ENCODE measurements around the gene SLC16A7.

The SLC16A7 gene

DNA sequence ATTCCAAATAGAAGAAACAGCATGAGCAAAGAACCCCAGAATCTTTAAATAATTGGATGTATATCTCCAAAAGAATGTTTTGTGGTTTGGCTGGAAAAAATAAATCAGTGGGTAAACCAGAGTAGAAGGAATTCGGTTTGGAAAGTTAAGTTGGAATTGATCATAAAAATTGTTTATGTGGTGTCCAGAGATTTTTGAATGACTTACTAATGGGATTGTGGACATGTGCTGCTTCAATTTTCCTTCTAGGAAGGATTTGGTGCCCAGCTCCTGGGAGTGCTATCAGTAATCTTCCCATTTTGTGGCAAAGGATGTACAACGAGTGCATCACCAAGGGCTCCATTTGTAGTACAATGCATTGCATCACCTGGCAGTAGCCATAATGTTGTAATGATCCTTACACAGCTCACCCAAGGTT, 224.8 kb downstream of the SLC16A7 start:
- Histone ChIP-seq H3K36me3 (ENCODE audit: insufficient read depth, low read length) (no peaks in the 10 kb centered on the region), H3K27me3 (ENCODE audit: insufficient read depth, low read length) (no peaks in the 10 kb centered on the region), H3F3A (ENCODE audit: insufficient read depth, low read length) (no peaks in the 10 kb centered on the region), H3K27ac (ENCODE audit: low read depth, low read length, poor library complexity, severe bottlenecking) (no peak overlapping the region), H3K9me3 (ENCODE audit: low read length) (no peaks in the 10 kb centered on the region), H4K20me1 (ENCODE audit: insufficient read depth, low read length) (no peaks in the 10 kb centered on the region), H3K79me2 (ENCODE audit: insufficient read depth, low read length) (no peaks in the 10 kb centered on the region), H3K4me3 (ENCODE audit: low read depth, low read length, poor library complexity, severe bottlenecking) (no peak overlapping the region), H2AFZ (ENCODE audit: low read length) (no peak overlapping the region), H3K9me2 (ENCODE audit: low read depth, low read length) (no peaks in the 10 kb centered on the region), H3K4me1 (ENCODE audit: insufficient read depth, low read length, severe bottlenecking) (no peaks in the 10 kb centered on the region), H3K9ac (ENCODE audit: low read length) (no peak overlapping the region), H3K4me2 (ENCODE audit: low read length) (no peak overlapping the region)
- TF ChIP-seq, protein P1, sequence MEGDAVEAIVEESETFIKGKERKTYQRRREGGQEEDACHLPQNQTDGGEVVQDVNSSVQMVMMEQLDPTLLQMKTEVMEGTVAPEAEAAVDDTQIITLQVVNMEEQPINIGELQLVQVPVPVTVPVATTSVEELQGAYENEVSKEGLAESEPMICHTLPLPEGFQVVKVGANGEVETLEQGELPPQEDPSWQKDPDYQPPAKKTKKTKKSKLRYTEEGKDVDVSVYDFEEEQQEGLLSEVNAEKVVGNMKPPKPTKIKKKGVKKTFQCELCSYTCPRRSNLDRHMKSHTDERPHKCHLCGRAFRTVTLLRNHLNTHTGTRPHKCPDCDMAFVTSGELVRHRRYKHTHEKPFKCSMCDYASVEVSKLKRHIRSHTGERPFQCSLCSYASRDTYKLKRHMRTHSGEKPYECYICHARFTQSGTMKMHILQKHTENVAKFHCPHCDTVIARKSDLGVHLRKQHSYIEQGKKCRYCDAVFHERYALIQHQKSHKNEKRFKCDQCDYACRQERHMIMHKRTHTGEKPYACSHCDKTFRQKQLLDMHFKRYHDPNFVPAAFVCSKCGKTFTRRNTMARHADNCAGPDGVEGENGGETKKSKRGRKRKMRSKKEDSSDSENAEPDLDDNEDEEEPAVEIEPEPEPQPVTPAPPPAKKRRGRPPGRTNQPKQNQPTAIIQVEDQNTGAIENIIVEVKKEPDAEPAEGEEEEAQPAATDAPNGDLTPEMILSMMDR (IDR thresholded peaks at IDR 0.05; ENCODE audit: low read length) = no peak
- no peak for TF ChIP-seq EZH2 (IDR thresholded peaks at IDR 0.05; ENCODE audit: borderline replicate concordance, low read length)

DNA sequence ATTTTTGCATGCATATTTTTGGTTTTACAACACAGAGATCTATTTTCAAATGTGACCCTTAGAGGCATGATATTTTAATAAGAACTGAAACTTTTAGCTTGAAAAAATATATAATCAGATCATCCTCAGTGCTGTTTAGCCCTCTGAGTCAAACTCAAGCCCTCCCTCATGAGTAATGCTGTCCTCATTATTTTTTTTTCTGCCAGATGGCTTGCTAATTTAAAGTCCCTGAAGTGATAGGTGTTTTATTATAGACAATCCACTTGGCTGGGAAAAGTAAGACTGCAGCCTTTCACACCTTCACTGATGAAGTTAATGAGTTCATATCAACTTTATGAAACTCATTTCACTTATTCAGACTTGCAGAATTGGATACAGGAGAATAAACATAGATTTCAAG, 227.7 kb downstream of the SLC16A7 start:
- TF ChIP-seq EZH2 (IDR thresholded peaks at IDR 0.05; ENCODE audit: borderline replicate concordance, low read length) = no peak
- TF ChIP-seq, protein P1 (IDR thresholded peaks at IDR 0.05; ENCODE audit: low read length) = no peak
- no peak overlapping the region for H3K9ac ChIP-seq (ENCODE audit: low read length)
- H3K4me3 ChIP-seq (ENCODE audit: low read depth, low read length, poor library complexity, severe bottlenecking) = no peak overlapping the region
- H3K36me3 ChIP-seq (ENCODE audit: insufficient read depth, low read length) = no peaks in the 10 kb centered on the region
- H3F3A ChIP-seq (ENCODE audit: insufficient read depth, low read length) = no peaks in the 10 kb centered on the region
- H3K79me2 ChIP-seq (ENCODE audit: insufficient read depth, low read length) = no peaks in the 10 kb centered on the region
- no peak overlapping the region for H2AFZ ChIP-seq (ENCODE audit: low read length)
- no peak overlapping the region for H3K27ac ChIP-seq (ENCODE audit: low read depth, low read length, poor library complexity, severe bottlenecking)
- H3K4me2 ChIP-seq (ENCODE audit: low read length) = no peak overlapping the region
- no peaks in the 10 kb centered on the region for H3K9me2 ChIP-seq (ENCODE audit: low read depth, low read length)
- no peaks in the 10 kb centered on the region for H3K27me3 ChIP-seq (ENCODE audit: insufficient read depth, low read length)
- H4K20me1 ChIP-seq (ENCODE audit: insufficient read depth, low read length) = no peaks in the 10 kb centered on the region
- no peaks in the 10 kb centered on the region for H3K9me3 ChIP-seq (ENCODE audit: low read length)
- no peaks in the 10 kb centered on the region for H3K4me1 ChIP-seq (ENCODE audit: insufficient read depth, low read length, severe bottlenecking)

DNA sequence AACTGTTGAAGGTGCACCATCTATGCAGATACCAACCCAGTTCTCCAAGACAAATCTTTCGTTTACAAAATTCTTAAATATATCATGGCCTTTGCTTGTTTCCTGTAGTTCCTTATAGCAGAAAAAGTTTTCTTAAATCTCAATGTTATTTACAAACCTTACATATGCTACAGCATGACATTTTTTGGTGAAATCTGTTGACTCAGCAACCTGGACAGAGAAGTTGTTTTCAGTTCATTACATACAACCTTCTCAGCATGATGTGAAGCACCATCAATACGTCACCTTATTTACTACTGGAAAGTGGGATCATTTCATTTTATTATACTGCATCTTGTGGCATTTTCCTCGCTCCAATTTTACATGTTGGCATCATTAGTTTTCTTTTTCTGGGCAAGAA, 231.9 kb downstream of the SLC16A7 start:
- TF ChIP-seq, protein P1 (IDR thresholded peaks at IDR 0.05; ENCODE audit: low read length) = no peak
- TF ChIP-seq EZH2 (IDR thresholded peaks at IDR 0.05; ENCODE audit: borderline replicate concordance, low read length) = no peak
- no peak overlapping the region for H3K4me3 ChIP-seq (ENCODE audit: low read depth, low read length, poor library complexity, severe bottlenecking)
- H3K9me3 ChIP-seq (ENCODE audit: low read length) = no peaks in the 10 kb centered on the region
- H2AFZ ChIP-seq (ENCODE audit: low read length) = no peak overlapping the region
- no peaks in the 10 kb centered on the region for H3K27me3 ChIP-seq (ENCODE audit: insufficient read depth, low read length)
- H3K36me3 ChIP-seq (ENCODE audit: insufficient read depth, low read length) = no peaks in the 10 kb centered on the region
- H3K27ac ChIP-seq (ENCODE audit: low read depth, low read length, poor library complexity, severe bottlenecking) = no peak overlapping the region
- no peaks in the 10 kb centered on the region for H4K20me1 ChIP-seq (ENCODE audit: insufficient read depth, low read length)
- no peaks in the 10 kb centered on the region for H3K79me2 ChIP-seq (ENCODE audit: insufficient read depth, low read length)
- H3K9me2 ChIP-seq (ENCODE audit: low read depth, low read length) = no peaks in the 10 kb centered on the region
- H3K9ac ChIP-seq (ENCODE audit: low read length) = no peak overlapping the region
- no peaks in the 10 kb centered on the region for H3K4me1 ChIP-seq (ENCODE audit: insufficient read depth, low read length, severe bottlenecking)
- no peaks in the 10 kb centered on the region for H3F3A ChIP-seq (ENCODE audit: insufficient read depth, low read length)
- H3K4me2 ChIP-seq (ENCODE audit: low read length) = no peak overlapping the region
